ENCODE results near the gene DDX1.
A peak's percentile ranks its signal among the peaks of the same experiment; 100 is the strongest.

The DDX1 gene

GRCh38 chr2:15562354-15563031, 29.2 kb upstream of the DDX1 start:
- DNase-seq = no peak

- no peak for DNase-seq
These were observed 28.2 kb upstream of the DDX1 start for GRCh38 chr2:15563227-15564100.

GRCh38 chr2:15565392-15565791, 26.3 kb upstream of the DDX1 start:
- no peak for DNase-seq

- DNase-seq = no peak
These were observed 25.5 kb upstream of the DDX1 start for GRCh38 chr2:15565994-15566671.

GRCh38 chr2:15566912-15567311, 24.8 kb upstream of the DDX1 start:
- DNase-seq = no peak

- no peak for DNase-seq
These were observed 22.8 kb upstream of the DDX1 start for GRCh38 chr2:15568874-15569273.

GRCh38 chr2:15570104-15570503, 21.6 kb upstream of the DDX1 start:
- no peak for DNase-seq

GRCh38 chr2:15571729-15572128, 19.9 kb upstream of the DDX1 start:
- no peak for DNase-seq

- DNase-seq = peak; percentile 62 to 86
These were observed 14.5 kb upstream of the DDX1 start for GRCh38 chr2:15577071-15577735.

GRCh38 chr2:15579641-15580040, 12.0 kb upstream of the DDX1 start:
- peak; percentile 17 to 19 for DNase-seq

- no peak for DNase-seq
These were observed 11.2 kb upstream of the DDX1 start for GRCh38 chr2:15580451-15580850.

GRCh38 chr2:15582710-15583357, 8.8 kb upstream of the DDX1 start:
- DNase-seq = no peak

- DNase-seq = no peak
These were observed 7.8 kb upstream of the DDX1 start for GRCh38 chr2:15583826-15584225.

- no peak for DNase-seq
These were observed 7.4 kb upstream of the DDX1 start for GRCh38 chr2:15584316-15584715.

- no peak for DNase-seq
These were observed 6.8 kb upstream of the DDX1 start for GRCh38 chr2:15584767-15585469.

GRCh38 chr2:15588329-15588919, 3.2 kb upstream of the DDX1 start:
- peak; percentile 11 to 78 for DNase-seq

- DNase-seq = no peak
These were observed 336 bp upstream of the DDX1 start for GRCh38 chr2:15591373-15591691.

- no peak for DNase-seq
These were observed 1.6 kb downstream of the DDX1 start for GRCh38 chr2:15593327-15593705.

- DNase-seq = no peak
These were observed 2.9 kb downstream of the DDX1 start for GRCh38 chr2:15594291-15595256.

GRCh38 chr2:15595342-15595905, 3.8 kb downstream of the DDX1 start:
- no peak for DNase-seq
